GM12874 (cell line): ENCODE measurements around the gene WWOX.

Experiments
- TF ChIP-seq, protein P1 (sequence below): IDR thresholded peaks from 2 replicates; pipeline ENCODE4 v1.5.1; 2011; ENCODE audit warnings: low read depth, mild to moderate bottlenecking, control low read depth, low read length, moderate library complexity; ENCODE audit not compliant: insufficient read depth

WWOX gene

DNA sequence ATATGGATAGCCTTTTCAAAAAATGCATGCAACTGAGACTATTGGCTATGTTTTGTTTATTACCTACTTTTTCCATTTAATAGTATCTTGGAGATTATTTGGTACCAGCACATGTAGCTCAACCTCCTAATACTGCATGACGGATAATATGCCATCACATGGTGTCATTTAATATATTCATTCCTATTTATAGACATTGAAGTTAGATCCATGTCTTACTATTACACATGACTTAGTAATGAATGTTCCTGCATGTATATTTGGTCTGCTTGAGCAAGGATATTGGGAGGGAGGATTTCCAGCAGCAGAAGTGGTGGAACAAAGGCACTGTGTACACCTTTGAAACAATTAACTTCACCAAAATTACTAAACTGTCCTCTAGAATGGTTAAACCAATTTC lies 561.3 kb downstream of the WWOX start:
- TF ChIP-seq, protein P1, sequence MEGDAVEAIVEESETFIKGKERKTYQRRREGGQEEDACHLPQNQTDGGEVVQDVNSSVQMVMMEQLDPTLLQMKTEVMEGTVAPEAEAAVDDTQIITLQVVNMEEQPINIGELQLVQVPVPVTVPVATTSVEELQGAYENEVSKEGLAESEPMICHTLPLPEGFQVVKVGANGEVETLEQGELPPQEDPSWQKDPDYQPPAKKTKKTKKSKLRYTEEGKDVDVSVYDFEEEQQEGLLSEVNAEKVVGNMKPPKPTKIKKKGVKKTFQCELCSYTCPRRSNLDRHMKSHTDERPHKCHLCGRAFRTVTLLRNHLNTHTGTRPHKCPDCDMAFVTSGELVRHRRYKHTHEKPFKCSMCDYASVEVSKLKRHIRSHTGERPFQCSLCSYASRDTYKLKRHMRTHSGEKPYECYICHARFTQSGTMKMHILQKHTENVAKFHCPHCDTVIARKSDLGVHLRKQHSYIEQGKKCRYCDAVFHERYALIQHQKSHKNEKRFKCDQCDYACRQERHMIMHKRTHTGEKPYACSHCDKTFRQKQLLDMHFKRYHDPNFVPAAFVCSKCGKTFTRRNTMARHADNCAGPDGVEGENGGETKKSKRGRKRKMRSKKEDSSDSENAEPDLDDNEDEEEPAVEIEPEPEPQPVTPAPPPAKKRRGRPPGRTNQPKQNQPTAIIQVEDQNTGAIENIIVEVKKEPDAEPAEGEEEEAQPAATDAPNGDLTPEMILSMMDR = no peak

DNA sequence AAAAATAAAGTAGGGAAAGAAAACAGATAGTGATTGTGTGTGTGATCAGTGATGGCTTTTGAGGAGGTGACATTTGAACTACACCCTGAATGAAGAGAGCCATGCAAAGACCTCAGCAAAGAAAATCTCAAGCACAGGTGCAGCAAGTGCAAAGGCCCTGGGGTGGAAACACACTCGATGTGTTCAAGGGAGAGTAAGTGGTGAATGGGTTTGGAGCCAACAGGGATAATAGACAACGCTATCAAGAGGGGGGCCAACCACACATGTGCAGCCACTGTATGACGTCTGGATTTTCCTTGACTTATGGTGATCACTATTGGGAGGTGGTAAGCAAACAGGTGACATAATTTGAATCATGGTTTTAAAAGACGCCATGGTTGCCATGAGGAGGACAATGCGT lies 564.2 kb downstream of the WWOX start:
- TF ChIP-seq, protein P1 = no peak

DNA sequence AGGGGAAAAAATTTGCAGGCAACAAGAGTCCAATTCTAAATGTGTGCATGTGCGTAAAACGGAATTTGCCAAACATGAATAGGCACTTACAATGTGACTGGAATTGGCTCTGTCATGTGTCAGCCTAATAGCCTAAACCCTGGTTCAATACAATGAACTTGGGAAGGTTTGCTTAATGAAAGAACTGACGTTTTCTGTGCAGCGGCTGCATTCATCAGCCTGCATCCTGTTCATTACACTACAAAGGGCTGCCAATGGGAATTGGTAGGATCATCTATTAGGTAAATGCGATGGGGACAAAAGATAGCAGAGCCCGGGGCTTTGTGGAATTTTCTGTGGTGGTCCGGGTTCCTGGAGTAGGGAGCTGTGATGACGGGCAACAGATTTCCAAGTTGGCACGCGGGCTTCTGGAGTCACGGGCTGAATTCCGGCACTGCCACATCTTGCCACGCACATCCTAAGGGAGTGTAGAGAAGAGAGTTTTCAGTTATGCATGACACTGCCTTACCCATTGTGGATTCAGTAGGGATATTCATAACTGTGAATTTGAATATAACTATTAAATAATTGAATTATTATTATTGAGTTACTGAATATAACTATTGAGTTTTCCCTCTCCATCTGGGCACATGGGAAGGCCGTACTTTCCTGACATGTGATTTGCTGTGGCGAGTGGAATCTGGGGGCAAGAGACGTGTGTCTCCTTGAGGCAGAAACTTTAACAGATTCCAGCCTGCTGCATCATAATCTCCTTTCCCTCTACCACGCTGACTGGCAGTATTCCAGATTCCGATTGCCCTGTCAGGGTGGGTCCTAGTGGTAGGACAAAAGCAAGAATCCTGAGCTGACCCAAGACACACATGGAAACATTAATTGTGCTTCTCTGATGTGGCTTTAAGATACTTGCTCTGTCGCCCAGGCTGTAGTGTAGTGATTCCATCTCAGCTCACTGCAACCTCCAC lies 565.6 kb downstream of the WWOX start:
- TF ChIP-seq, protein P1 = no peak

DNA sequence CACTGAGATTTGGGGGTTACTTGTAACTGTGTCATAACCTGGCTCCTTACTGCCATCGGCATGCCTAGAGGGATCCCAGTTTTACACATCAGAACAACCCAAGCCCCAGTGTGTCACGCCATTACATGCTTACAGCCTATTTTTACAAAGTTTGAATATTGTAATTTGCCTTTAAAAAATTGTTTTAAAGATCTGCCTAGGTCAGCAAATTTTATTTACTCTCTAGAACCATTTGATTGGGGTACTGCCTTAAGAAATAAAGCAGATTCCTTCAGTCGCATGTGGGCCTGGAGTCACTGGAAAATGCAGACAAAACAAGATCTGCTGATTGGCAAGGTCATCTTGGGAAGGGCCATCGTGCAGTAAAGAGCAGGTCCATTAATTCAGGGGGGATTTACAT lies 566.9 kb downstream of the WWOX start:
- TF ChIP-seq, protein P1 = no peak

DNA sequence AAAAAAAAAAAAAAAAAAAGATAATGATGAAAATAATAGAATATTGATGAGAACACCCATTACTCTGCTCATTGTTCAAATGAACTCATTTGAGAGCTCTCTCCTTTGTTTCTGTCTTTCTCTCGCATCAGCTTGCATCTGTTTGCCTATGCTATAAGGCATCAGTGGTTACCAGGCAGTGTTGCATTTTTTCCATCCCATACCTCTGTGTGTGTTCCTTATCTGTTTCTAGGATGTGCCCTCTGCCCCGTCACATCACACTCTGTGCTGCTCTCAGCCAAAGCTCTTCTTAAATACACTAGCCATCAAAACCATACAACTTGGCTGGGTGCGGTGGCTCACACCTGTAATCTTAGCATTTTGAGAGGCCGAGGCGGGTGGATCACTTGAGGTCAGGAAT lies 568.2 kb downstream of the WWOX start:
- TF ChIP-seq, protein P1 = no peak

DNA sequence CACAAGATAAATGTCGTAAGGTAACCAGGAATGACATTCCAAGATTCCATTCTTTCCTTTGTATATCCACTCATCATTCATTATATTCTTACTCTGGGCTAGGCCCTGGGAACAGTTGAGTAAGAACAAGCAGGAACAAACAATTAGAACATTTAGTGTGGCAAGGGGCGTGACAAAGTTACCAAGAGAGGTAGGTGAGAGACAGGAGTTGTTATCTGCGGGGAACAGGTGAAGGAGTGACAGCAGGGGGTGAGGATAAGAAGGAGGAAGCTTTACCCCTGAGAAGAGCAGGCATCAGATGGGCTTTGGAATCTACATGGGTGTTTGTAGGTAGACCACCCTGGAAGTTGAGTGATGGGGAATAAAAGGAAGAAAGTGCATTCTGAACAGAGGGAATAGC lies 568.9 kb downstream of the WWOX start:
- TF ChIP-seq, protein P1 = no peak

DNA sequence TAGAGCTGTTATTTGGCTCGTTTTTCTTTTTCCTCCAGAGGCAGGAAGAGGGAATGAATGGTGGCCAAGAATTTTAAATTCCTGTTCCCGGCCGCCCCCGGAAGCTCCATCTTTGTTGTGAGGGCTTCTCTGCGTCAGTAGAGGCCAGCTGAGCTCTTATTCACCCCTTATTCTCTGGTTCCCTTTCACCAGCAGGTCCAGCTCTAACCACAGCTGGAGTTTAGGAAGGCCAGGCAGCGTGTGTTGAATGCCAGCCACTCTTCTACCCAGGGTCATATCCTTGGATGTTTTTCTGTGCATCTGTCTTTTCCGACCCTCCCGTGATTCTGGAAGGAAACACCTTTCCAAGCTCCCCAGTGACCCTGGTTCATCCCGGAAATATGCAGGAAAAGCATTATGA lies 570.5 kb downstream of the WWOX start:
- TF ChIP-seq, protein P1 = no peak
